ENCODE data around the gene POLR2J.
"Not testable (repeated sequence)": the region's sequence is repeated elsewhere in the genome, so short reads cannot be mapped to it uniquely, and the experiment has no call there.

Gene POLR2J

DNA sequence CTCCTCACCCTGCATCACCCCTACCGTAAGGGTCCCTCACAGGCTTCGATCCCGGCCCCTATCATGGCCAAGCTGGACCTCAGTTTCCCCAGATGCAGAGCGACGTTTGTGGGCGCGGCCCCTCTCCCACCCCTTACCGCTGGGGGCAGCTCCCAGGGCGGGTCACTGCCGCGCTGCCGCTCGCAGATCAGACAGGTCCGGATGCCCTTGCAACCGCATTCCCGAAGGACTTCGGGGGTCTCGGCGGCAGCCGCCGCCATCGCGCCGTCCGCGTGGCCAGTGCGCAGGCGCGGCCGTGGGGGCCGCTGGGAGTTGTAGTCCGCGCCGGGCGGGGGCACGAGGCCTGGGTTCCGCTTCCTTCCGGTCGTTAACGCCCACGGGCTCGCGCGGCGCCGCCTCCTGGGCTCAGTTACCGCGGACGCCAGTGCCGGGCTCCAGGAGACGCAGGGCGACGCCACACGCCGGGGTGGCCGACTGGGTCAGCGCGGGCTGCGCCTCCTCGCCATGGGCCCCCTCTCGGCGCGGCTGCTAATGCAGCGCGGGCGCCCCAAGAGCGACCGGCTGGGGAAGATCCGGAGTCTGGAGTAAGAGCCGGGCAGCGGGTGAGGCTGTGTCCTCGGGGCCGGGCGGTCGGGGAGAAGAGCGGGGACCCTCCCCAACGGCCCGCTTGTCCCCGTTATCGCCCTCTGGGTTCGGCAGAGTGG is 14.0 kb downstream of the POLR2J start, which contains the start of the genes ALKBH4 and LRWD1:
Gene ALKBH4, minus strand, starts transcription at position 287 of the 704 bp plus-strand sequence. Its CDS starts 27 bp downstream, at position 260.
Gene LRWD1, plus strand, starts transcription at position 408 of the 704 bp plus-strand sequence. Its CDS starts 97 bp downstream, at position 505.
- DNase-seq = peak; percentile 97

DNA sequence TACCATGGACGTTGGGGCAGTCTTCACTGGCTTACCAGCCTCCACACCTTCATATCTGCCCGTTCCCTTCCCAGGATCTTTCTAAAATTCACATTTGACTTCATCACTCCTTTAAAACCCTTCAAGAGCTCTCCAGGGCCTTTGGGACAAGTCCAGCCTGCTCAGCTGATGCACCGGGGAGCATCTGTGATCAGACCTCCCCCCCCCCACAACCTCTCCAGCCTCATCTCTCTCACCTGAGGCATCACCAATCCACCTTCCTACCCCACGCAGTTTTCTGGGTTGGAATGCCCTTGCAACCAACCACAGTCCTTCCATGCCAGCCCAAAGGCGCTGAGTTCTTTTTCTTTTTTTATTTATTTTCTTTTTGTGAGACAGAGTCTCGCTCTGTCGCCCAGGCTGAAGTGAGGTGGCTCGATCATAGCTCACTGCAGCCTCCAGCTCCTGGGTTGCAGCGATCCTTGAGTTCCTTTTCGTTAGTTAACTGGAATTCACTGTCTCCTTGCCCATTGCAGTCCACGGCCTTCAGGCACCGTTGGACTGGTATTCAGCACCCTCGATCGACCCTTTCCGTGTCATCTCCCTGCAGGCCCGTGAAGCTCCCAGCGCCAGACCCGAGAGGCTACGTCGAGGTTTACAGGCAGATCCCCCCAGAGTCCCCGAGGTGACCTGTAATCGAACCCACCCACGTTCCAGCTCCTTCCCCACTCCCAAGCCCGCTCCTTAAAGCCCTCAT is 14.7 kb downstream of the POLR2J start:
- peak; percentile 39 for DNase-seq

DNA sequence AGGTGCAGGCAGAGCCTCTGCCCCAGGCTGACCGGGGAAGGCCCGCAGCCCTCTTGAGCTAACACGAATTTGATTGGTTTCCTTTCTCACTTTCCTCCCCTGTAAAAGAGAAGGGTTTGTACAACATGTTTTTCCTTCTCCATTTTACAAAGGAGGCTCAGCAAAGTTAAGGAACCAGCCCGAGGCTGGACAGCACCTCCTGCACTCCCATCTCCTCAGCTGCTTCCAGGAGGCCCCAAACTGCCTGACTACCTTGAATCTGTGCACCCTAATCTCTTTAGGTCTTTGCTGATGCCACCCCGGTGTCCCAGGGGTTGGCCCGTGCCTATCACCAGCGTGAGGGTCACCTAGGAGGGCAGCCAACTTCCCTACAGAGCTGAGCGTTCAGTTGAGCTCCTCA is 18.3 kb downstream of the POLR2J start:
- DNase-seq = no peak

GRCh38 chr7:102459221-102459844 is 19.4 kb downstream of the POLR2J start:
- DNase-seq = no peak

GRCh38 chr7:102457352-102457924 is 21.3 kb downstream of the POLR2J start:
- DNase-seq = no peak

DNA sequence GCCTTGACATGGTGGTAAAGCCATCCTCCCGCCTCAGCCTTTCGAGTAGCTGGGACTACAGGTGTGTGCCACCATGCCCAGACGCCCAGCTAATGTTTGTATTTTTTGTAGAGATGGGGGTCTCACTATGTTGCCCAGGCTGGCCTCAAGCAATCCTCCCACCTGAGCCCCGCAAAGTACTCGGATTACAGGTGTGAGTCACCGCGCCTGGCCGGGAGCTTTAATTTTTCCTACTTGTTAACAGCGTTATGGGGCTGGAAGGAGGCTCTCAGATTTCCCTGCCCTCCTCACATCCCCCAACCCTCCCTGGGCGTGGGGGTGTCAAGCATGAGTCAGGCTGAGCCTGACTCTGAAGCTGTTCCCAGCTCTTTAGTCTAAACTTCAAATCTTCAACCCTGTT is 22.4 kb downstream of the POLR2J start:
- DNase-seq = peak; percentile 38

GRCh38 chr7:102455596-102455995 is 23.1 kb downstream of the POLR2J start:
- DNase-seq = no peak

DNA sequence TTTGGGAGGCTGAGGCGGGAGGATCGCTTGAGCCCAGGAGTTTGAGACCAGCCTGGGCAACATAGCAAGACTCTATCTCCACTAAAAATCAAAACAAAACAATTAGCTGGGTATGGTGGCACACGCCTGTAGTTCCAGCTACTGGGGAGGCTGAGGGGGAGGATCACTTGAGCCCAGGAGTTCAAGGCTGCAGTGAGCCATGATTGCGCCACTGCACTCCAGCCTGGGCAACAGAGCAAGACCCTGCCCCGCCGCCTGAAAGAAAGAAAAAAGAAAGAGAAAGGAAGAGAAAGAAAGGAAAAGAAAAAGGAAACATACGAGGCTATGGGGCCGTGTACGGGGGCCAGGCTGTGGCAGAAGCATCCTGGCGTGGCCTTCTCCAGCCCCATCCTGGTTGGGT is 23.8 kb downstream of the POLR2J start:
- not testable (repeated sequence) for DNase-seq

- DNase-seq = peak; percentile 85
These were observed 24.3 kb downstream of the POLR2J start for GRCh38 chr7:102454468-102454867.

DNA sequence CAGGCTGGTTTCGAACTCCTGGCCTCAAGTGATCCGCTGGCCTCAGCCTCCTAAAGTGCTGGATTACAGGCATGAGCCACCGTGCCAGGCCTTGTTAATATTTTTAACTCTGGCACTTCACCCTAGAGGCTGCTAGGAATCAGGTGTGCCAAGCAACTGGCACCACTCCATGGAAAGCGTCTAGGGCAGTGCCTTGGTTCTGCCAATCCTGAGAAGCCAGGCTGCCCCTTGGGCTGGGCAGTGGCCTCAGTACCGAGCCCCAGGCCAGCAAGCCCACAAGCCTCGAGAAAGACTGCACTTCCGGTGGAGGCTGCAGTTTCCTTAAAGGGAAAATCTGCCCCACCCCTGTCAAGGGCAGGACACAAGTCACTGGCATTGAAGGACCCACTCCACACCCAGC is 25.4 kb downstream of the POLR2J start:
- DNase-seq = no peak

DNA sequence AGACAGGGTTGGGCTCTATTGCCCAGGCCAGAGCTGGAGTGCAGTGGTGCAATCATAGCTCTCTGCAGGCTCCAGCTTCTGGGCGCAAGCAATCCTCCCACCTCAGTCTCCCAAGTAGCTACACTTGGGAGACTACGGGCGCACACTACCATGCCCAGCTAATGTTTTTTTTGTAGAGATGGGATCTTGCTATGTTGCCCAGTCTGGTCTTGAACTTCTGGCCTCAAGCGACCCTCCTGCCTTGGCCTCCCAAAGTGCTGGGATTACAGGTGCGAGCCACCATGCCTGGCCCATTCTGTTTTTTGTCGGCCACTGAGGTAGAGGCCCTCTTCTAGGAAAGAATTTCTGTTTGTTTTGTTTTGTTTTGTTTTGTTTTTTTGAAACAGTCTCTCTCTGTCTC is 26.3 kb downstream of the POLR2J start:
- DNase-seq = no peak

DNA sequence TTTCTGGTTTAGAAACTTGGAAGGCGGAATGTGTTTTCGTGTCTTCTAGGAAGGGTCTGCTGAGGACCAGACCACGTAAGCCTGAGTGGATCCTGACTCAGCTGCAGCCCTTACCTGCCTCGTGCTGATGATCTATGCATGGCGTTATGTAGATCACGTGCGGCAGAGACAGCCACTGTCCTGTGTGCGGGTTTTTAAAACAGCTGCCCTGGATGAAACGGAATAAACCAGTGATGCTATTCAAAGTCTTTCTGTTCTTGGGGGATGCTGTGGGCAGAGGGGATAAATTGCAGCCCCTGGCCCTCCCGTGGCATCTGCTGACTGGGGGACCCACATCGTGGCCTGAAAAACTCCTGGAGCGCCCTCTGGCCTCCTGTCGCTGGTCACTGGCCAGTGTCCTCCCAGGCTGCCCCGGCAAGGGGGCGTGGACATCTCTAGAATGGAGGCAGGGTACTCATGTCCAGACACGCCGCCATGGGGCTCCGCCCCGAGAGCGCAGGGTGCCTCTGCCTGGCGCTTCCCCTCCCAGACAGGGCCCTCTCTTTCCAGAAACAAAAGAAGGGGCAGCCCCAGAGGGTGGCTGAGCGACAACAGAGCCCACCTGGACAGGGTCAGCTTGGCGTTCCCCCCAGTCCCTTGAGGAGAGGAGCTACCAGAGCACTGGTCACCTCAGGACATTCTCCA is 27.2 kb downstream of the POLR2J start:
- DNase-seq = peak; percentile 86

DNA sequence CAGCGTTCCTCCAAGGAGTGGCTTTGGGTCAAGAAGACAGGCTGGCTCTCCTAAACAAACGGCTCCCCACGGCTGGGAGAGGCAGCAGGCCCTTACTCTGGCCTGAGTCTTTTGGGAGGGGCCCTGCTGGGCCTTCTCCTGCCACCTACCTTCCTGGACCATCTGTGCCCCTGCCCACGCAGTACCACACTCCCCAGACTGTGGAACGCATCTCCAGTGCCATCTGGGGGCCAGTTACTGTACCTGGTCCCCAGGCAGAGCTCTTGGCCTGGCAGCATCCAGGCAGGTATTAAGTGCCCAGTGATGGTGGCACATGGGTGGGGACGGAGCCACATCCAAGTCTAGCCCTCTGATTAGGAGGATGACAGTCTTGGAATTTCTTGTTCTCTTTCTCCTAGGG is 28.5 kb downstream of the POLR2J start:
- DNase-seq = peak; percentile 59

GRCh38 chr7:102449136-102449535 is 29.6 kb downstream of the POLR2J start:
- no peak for DNase-seq

- no peak for DNase-seq
These were observed 31.4 kb downstream of the POLR2J start for GRCh38 chr7:102447311-102447710.

GRCh38 chr7:102446387-102447156 is 32.1 kb downstream of the POLR2J start:
- DNase-seq = no peak

DNA sequence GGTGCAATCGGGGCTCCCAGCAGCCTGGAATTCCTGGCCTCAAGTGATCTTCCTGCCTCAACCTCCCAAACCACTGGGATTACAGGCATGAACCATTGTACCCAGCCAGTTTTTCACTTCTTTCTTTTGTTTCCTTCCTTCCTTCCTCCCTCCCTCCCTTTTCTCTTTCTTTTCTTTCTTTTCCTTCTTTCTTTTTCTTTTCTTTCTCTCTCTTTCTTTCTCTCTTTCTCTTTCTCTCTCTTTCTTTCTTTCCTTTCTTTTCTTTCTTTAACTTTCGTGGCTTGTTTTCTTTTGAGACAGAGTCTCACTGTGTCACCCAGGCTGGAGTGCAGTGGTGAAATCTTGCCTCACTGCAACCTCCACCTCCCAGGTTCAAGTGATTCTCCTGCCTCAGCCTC is 33.0 kb downstream of the POLR2J start:
- no peak for DNase-seq

- no peak for DNase-seq
These were observed 33.6 kb downstream of the POLR2J start for GRCh38 chr7:102444961-102445673.

DNA sequence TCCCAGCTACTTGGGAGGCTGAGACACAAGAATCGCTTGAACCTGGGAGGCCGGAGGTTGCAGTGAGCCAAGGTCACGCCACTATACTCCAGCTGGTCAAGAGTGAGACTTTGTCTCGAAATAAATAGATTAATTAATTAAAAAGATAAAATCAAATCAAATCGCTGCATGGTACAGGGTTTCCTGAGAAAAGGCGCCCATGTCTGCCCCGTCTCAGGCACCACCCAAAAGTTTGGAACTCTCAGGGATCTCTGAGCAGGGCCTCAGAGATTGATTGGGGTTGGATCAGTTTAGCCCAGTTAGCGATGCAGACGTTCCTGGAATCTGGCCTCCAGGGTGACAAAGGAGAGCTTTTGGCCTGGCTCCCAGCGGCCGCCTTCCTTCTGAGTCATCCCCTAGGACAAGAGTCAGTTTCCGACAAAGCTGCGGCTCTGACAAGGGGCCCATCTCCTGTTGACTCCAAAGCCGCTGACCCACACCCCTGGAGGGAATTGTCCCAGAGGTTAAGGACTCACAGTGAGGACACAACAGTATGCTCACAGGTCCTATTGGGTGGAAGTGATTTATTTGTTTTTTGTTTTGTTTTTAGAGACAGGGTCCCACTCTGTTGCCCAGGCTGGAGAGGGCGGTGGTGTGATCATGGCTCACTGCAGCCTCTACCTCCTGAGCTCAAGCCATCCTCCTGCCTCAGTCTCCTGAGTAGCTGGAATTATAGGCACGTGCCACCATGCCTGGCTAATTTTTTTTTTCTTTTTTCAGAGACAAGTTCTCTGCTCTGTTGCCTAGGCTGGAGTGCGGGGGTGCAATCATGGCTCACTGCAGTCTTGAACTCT is 38.5 kb downstream of the POLR2J start:
- DNase-seq = no peak

GRCh38 chr7:102436118-102436517 is 42.6 kb downstream of the POLR2J start:
- DNase-seq = no peak
